Transverse colon (tissue), 4 donors: ENCODE results near the gene MAMDC4. TPM values are rescaled to one million over a fixed set of nuclear protein-coding genes. Genes with fewer than 3 reads are reported as not detected.
A peak's percentile ranks its signal among the peaks of the same experiment; 100 is the strongest.

ENCODE experiments used
- DNase-seq: peaks from one replicate; pipeline ENCODE4 v3.0.0-alpha.2; 2019
- H3K27ac ChIP-seq, 4 donors: fragments of 200-600 bp; sonication (generic); 2 replicates each; pipeline ENCODE4 v1.5.1; 2016 to 2018; ENCODE audit warnings: inconsistent platforms in 4 of 4
- H3K27me3 ChIP-seq: fragments of 200-600 bp; sonication (generic); 2 replicates; pipeline ENCODE4 v1.5.1; 2017; ENCODE audit warnings: inconsistent platforms
- H3K36me3 ChIP-seq, 4 donors: fragments of 200-600 bp; sonication (generic); 2 replicates each; pipeline ENCODE4 v1.5.1; 2017 to 2019; ENCODE audit warnings: inconsistent platforms in 4 of 4
- H3K4me1 ChIP-seq, 4 donors: fragments of 200-600 bp; sonication (generic); 2 replicates each; pipeline ENCODE4 v1.5.1; 2017 to 2020; ENCODE audit warnings: inconsistent platforms in 4 of 4
- H3K4me3 ChIP-seq, 4 donors: fragments of 200-600 bp; sonication (generic); 1 replicate in 1 of 4; 2 replicates in 3 of 4; pipeline versions ENCODE4 v1.5.1 to v1.6.1; 2017 to 2019; ENCODE audit warnings: inconsistent platforms in 4 of 4
- H3K9me3 ChIP-seq, 2 donors: fragments of 200-600 bp; sonication (generic); 2 replicates each; pipeline ENCODE4 v1.5.1; 2017 to 2019; ENCODE audit warnings: inconsistent platforms in 2 of 2
- EP300 ChIP-seq: sonication (generic); formaldehyde crosslinking; IDR thresholded peaks from one replicate; pipeline ENCODE4 v1.6.1; 2017; ENCODE audit warnings: antibody characterized with exemption, low read depth
- POLR2A ChIP-seq: fragments of 450-650 bp; IDR thresholded peaks from one replicate; pipeline ENCODE4 v1.6.1; 2016; ENCODE audit warnings: antibody characterized with exemption, mild to moderate bottlenecking, moderate library complexity
- POLR2AphosphoS5 ChIP-seq, 3 donors: sonication (generic); formaldehyde crosslinking; IDR thresholded peaks; one replicate each; pipeline ENCODE4 v1.6.1; 2016; ENCODE audit warnings: antibody characterized with exemption in 3 of 3
- whole genome bisulfite sequencing, 2 donors: methylation state at CpG; one replicate each; pipeline ENCODE4 v1.1.5; 2018; ENCODE audit warnings: low coverage in 1 of 2; 5-methylcytosine and 5-hydroxymethylcytosine counted together
- in situ Hi-C, 4 donors: fragments of 200-750 bp; cut with MboI; loops; one replicate each; pipeline versions ENCODE4 v1.15.0 to v1.15.1; 2017; ENCODE audit warnings: low sequenced_read_pairs in 3 of 4, low pct_ligation_motif_present in 1 of 4, low pct_unique_long_range_greater_than_20kb in 1 of 4
- intact Hi-C: fragments of 100-400 bp; cut with DNase I; formaldehyde crosslinking; loops from one replicate; pipeline ENCODE4 v1.15.1; 2023; ENCODE audit warnings: low total_unique reads
- total RNA-seq, 4 donors: library from RNA; depleted of rRNA; stranded (reverse); fragments of >200 nt; gene quantifications; one replicate each; pipeline ENCODE4 v1.1.0, GENCODE V29; 2016
- TF ChIP-seq, protein P1 (sequence below), 5 experiments: fragments of 200-600 bp in 3 of 5; fragments of 450-650 bp in 2 of 5; sonication (generic) in 3 of 5; IDR thresholded peaks; 1 replicate in 2 of 5; 2 replicates in 3 of 5; pipeline ENCODE4 v1.5.1; 2016 to 2017; ENCODE audit warnings: antibody characterized with exemption in 5 of 5, inconsistent platforms in 3 of 5, mild to moderate bottlenecking in 2 of 5, moderate library complexity in 1 of 5

MAMDC4 gene
- total RNA-seq, 4 donors from 2014 or later: 11.4 to 52.5 (median 23.2) TPM

DNA sequence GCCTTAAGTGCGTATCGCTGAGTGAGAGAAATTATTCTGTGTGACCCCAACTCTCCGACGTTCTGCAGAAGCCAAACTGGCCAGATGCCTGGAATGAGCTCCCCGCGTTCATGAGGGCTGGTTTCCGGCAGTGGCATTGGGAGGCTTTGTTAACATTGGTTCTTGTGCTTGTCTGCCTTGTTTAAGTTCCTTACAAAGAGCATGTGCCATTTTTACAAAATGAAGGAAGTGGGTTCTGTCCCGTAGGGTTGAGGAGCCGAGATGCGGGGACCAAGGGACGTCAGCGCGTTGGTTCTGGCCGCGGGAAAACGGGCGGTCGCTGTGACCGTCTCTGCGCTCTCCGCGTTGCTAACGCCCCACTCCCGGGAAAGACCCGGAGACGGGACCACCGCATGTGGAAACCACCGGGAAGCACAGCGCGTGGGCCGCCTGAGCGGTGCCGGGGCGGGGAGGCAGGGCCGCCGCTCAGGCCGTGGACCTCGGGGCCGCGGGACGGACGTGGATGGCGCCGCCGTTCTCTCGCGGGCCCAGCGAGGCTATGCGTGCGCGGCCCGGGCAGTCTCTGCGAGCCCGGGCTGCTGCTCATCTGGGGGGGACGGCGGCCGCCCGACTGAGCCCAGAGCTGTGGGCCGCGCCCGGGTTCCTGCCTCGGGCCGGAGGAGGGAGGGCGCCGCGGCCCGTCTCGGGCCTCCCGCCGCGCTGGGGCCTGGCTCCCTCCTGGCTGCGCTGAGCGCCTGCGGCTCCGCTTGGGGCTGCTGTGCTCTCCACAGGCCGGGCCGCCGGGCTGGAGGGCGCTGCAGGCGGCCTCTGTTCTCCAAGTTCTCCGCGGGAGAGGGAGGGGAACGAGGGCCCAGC lies 30.9 kb upstream of the MAMDC4 start:
- TF ChIP-seq EP300 (no peak), POLR2A (no peak), POLR2AphosphoS5 (IDR thresholded peaks at IDR 0.05) (no peak)
- TF ChIP-seq, protein P1, sequence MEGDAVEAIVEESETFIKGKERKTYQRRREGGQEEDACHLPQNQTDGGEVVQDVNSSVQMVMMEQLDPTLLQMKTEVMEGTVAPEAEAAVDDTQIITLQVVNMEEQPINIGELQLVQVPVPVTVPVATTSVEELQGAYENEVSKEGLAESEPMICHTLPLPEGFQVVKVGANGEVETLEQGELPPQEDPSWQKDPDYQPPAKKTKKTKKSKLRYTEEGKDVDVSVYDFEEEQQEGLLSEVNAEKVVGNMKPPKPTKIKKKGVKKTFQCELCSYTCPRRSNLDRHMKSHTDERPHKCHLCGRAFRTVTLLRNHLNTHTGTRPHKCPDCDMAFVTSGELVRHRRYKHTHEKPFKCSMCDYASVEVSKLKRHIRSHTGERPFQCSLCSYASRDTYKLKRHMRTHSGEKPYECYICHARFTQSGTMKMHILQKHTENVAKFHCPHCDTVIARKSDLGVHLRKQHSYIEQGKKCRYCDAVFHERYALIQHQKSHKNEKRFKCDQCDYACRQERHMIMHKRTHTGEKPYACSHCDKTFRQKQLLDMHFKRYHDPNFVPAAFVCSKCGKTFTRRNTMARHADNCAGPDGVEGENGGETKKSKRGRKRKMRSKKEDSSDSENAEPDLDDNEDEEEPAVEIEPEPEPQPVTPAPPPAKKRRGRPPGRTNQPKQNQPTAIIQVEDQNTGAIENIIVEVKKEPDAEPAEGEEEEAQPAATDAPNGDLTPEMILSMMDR (IDR thresholded peaks at IDR 0.05): no peak
- DNase-seq: no peak
- WGBS, 2 donors: 60 to 77% methylated on average over 3 to 52 of the region's 83 CpGs
- Histone ChIP-seq H3K4me3 (peak overlapping the region in 3 of 4 donors; percentile 7 to 41 (median 18)), H3K27me3 (no peaks in the 10 kb centered on the region), H3K27ac (no peak overlapping the region), H3K36me3 (peaks cover 0 to 16% (median 7%) of the 10 kb centered on the region in 4 donors), H3K9me3 (no peaks in the 10 kb centered on the region), H3K4me1 (peaks cover 0 to 12% (median 4%) of the 10 kb centered on the region in 4 donors)
- in situ Hi-C loops: no loop called here
- intact Hi-C loops: no loop called here

DNA sequence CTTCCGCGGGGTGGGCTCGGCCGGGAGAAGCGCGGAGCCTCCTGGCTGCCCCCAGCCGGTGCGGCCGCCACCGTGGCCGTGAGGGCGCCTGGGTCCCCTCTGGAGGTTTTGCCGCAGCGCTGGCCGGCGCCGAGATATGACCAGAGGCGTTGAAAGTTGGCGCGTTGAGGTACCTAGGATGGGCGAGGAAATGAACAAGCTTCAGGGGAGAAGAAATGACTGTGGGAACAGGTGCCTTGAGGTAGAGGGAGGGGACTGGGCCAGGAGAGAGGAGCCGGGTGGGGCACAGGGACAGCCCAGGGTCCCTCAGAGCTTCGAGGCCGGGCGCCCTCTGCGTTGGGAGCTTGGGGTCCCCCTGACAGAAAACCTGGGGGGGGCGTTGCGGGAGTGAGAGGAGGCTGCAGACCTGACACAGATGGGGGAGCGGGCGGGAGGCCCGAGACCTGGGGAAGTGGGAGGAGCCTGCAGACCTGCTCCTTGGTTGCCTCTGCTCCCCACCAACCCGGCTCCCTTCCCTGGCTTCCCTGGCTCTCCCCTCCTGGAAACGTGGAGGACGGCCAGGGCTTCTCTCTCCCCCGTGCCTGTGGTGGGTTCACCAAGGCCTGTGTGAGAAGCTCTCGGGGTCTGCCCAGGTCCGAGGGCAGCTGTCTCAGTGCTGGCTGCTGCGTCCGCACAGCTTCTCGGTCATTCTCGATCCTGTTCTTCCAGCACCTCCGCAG lies 30.2 kb upstream of the MAMDC4 start:
- 40 to 95% methylated on average over 1 to 42 of the region's 42 CpGs for WGBS, 2 donors
- no peak for DNase-seq
- in situ Hi-C loops (no loop called here), intact Hi-C loops (no loop called here)
- no peak overlapping the region for H3K27ac ChIP-seq
- TF ChIP-seq EP300 (no peak), POLR2AphosphoS5 (IDR thresholded peaks at IDR 0.05) (no peak), POLR2A (no peak)
- TF ChIP-seq, protein P1 (IDR thresholded peaks at IDR 0.05): no peak
- peaks cover 0 to 12% (median 4%) of the 10 kb centered on the region in 4 donors for H3K4me1 ChIP-seq
- no peaks in the 10 kb centered on the region for H3K9me3 ChIP-seq
- H3K4me3 ChIP-seq: peak overlapping the region in 2 of 4 donors; percentile 18 to 41
- no peaks in the 10 kb centered on the region for H3K27me3 ChIP-seq
- peaks cover 0 to 20% (median 8%) of the 10 kb centered on the region in 4 donors for H3K36me3 ChIP-seq

DNA sequence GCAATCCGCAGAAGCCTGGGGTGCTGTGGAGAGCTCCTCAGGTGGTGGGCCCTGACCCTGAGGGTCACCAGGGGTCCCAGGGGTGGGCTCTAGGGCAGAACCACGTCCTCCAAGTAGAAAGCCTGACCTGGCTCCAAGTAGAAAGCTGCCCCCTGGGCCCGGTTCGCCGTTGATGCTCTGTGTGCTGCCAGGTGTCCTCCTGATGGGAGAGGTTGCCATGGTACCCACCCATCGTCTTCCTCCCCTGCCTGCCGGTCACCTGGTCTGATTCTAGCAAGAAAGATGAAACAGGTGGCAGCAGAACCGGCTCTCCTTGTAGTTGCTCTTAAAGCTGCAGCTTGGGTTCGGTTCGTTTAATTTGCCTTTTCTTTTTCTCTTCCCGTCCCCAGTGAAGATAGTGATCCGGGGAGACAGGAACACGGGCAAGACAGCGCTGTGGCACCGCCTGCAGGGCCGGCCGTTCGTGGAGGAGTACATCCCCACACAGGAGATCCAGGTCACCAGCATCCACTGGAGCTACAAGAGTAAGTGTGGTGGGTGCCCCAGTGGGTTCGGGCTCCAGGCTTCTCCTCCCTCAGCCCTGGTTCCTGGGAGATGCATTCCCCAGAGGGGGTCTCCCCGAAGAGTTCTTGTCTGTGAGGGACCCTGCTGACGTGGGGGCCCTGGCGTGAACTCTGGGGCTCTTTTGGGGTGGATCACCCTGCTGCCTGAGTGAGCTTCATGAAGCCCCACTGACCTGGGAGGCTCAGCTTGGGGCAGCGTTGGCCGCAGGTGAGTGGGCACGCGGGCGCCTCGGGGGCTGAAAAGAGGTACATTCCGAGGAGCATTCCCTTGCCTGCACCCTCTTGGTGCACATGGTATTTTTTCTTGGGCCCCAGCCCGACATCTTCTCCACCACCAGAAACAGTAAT lies 28.8 kb upstream of the MAMDC4 start:
- no peak for TF ChIP-seq POLR2AphosphoS5 (IDR thresholded peaks at IDR 0.05)
- TF ChIP-seq, protein P1 (IDR thresholded peaks at IDR 0.05): no peak
- TF ChIP-seq EP300: no peak
- TF ChIP-seq POLR2A: no peak
- DNase-seq: no peak
- in situ Hi-C loops (no loop called here), intact Hi-C loops (no loop called here)
- H3K27me3 ChIP-seq: no peaks in the 10 kb centered on the region
- 86% methylated on average over 30 of the region's 30 CpGs; no CpG with 5 or more reads in 1 of the 2 donors for WGBS, 2 donors
- H3K4me1 ChIP-seq: peaks cover 0 to 12% (median 4%) of the 10 kb centered on the region in 4 donors
- peaks cover 0 to 23% (median 8%) of the 10 kb centered on the region in 4 donors for H3K36me3 ChIP-seq
- H3K27ac ChIP-seq: no peak overlapping the region
- H3K4me3 ChIP-seq: no peak overlapping the region
- no peaks in the 10 kb centered on the region for H3K9me3 ChIP-seq
